SK-N-SH (cell line): Measurements from ENCODE around the gene MYLK. TPM values are rescaled to one million over a fixed set of nuclear protein-coding genes. Genes with fewer than 3 reads are reported as not detected.

Source experiments
- CTCF ChIA-PET: fragments of 300-600, 350-600 bp; formaldehyde crosslinking; extraction: SDS; loops from one replicate; lab custom pipeline; 2021; lab: Yijun Ruan, JAX
- POLR2A ChIA-PET: fragments of 350-600 bp; sonication (Branson Sonifier 250); formaldehyde crosslinking; extraction: SDS; loops from one replicate; lab custom pipeline; 2020; ENCODE audit warnings: antibody characterized with exemption, inconsistent platforms; lab: Yijun Ruan, JAX
- DNase-seq: peaks from one replicate; pipeline ENCODE4 v3.0.0; 2012
- H2AFZ ChIP-seq: fragments of 200-600 bp; sonication (generic); 2 replicates; pipeline ENCODE4 v1.8.1; 2016; ENCODE audit warnings: antibody characterized with exemption, mild to moderate bottlenecking, low read depth
- H3F3A ChIP-seq: fragments of 200-600 bp; sonication (generic); replicated peaks from 2 replicates; pipeline ENCODE3; 2016; ENCODE audit warnings: antibody characterized with exemption, mild to moderate bottlenecking; ENCODE audit not compliant: insufficient read depth
- H3K27ac ChIP-seq, 2 experiments: fragments of 200-500 bp in 1 of 2; fragments of 200-600 bp in 1 of 2; sonication (Bioruptor generic) in 1 of 2; sonication (generic), shearing (Covaris generic) in 1 of 2; 2 replicates each; pipeline versions ENCODE4 v1.5.1 to v1.6.1; 2014 to 2016; ENCODE audit warnings: low read depth in 2 of 2, inconsistent platforms in 1 of 2, low read length in 1 of 2, mild to moderate bottlenecking in 1 of 2, mixed read lengths in 1 of 2
- H3K27me3 ChIP-seq: fragments of 200-600 bp; sonication (generic), shearing (Covaris generic); 2 replicates; pipeline ENCODE4 v1.6.1; 2016; ENCODE audit warnings: mixed run types; ENCODE audit not compliant: insufficient read depth
- H3K36me3 ChIP-seq, 2 experiments: fragments of 200-500 bp in 1 of 2; fragments of 200-600 bp in 1 of 2; sonication (Bioruptor generic) in 1 of 2; sonication (generic) in 1 of 2; replicated peaks in 1 of 2; 2 replicates each; pipeline versions ENCODE3 to v1.5.1; 2014 to 2016; ENCODE audit warnings: low read length in 1 of 2, mild to moderate bottlenecking in 1 of 2; ENCODE audit not compliant: insufficient read depth in 2 of 2, control insufficient read depth in 1 of 2
- H3K4me1 ChIP-seq, 2 experiments: fragments of 200-500 bp in 1 of 2; fragments of 200-600 bp in 1 of 2; sonication (Bioruptor generic) in 1 of 2; sonication (generic), shearing (Covaris generic) in 1 of 2; 2 replicates each; pipeline versions ENCODE4 v1.5.1 to v1.6.1; 2014 to 2016; ENCODE audit warnings: low read depth in 1 of 2, low read length in 1 of 2, mixed run types in 1 of 2; ENCODE audit not compliant: insufficient read depth in 2 of 2, control insufficient read depth in 1 of 2
- H3K4me2 ChIP-seq: fragments of 200-600 bp; sonication (generic), shearing (Covaris generic); 2 replicates; pipeline ENCODE4 v1.6.1; 2017; ENCODE audit warnings: mixed run types
- H3K4me3 ChIP-seq, 2 experiments: fragments of 200-500 bp in 1 of 2; fragments of 200-600 bp in 1 of 2; sonication (Bioruptor generic) in 1 of 2; sonication (generic), shearing (Covaris generic) in 1 of 2; 2 replicates each; pipeline versions ENCODE4 v1.5.1 to v1.8.1; 2014 to 2016; ENCODE audit warnings: low read depth in 2 of 2, inconsistent platforms in 1 of 2, low read length in 1 of 2, mild to moderate bottlenecking in 1 of 2, mixed read lengths in 1 of 2, moderate library complexity in 1 of 2
- H3K79me2 ChIP-seq: fragments of 200-600 bp; sonication (generic); 2 replicates; pipeline ENCODE4 v1.8.1; 2017; ENCODE audit warnings: mild to moderate bottlenecking; ENCODE audit not compliant: insufficient read depth
- H3K9ac ChIP-seq: fragments of 200-600 bp; sonication (generic); 2 replicates; pipeline ENCODE4 v1.6.1; 2017; ENCODE audit warnings: mixed run types
- H3K9me2 ChIP-seq: fragments of 200-600 bp; sonication (generic); 2 replicates; pipeline ENCODE4 v1.6.1; 2017; ENCODE audit warnings: mixed run types
- H3K9me3 ChIP-seq: fragments of 200-600 bp; sonication (generic); 2 replicates; pipeline ENCODE4 v1.6.1; 2017; ENCODE audit warnings: mixed run types, mild to moderate bottlenecking, moderate library complexity
- H4K20me1 ChIP-seq: fragments of 200-600 bp; sonication (generic); 2 replicates; pipeline ENCODE4 v1.6.1; 2017; ENCODE audit warnings: mild to moderate bottlenecking, mixed run types; ENCODE audit not compliant: insufficient read depth
- FOXM1 ChIP-seq: IDR thresholded peaks from 2 replicates; pipeline ENCODE4 v1.4.0; 2012; ENCODE audit warnings: low read depth, mild to moderate bottlenecking
- GABPA ChIP-seq: IDR thresholded peaks from 2 replicates; pipeline ENCODE4 v1.4.0; 2012; ENCODE audit warnings: low read depth, mild to moderate bottlenecking
- GATA2 ChIP-seq: sonication (generic); formaldehyde crosslinking; IDR thresholded peaks from 2 replicates; pipeline ENCODE4 v1.5.0; 2020; ENCODE audit warnings: mild to moderate bottlenecking, missing genetic modification reagents
- NRF1 ChIP-seq: IDR thresholded peaks from 2 replicates; pipeline ENCODE4 v1.6.1; 2012; ENCODE audit warnings: low read depth, mild to moderate bottlenecking, low read length
- POLR2AphosphoS5 ChIP-seq: IDR thresholded peaks from 2 replicates; pipeline ENCODE4 v1.6.1; 2012; ENCODE audit warnings: low read depth, low read length
- RAD21 ChIP-seq: IDR thresholded peaks from 2 replicates; pipeline ENCODE4 v1.6.1; 2012; ENCODE audit warnings: mild to moderate bottlenecking, low read length
- RCOR1 ChIP-seq: fragments of 150-350 bp; IDR thresholded peaks from 2 replicates; pipeline ENCODE4 v1.6.1; 2017; ENCODE audit warnings: antibody characterized with exemption, low read length
- RXRA ChIP-seq: IDR thresholded peaks from 2 replicates; pipeline ENCODE4 v1.4.0; 2012; ENCODE audit warnings: low read depth, mild to moderate bottlenecking, borderline replicate concordance
- TAF1 ChIP-seq: IDR thresholded peaks from 2 replicates; pipeline ENCODE4 v1.6.1; 2012; ENCODE audit warnings: low read depth, mild to moderate bottlenecking, low read length, moderate library complexity, borderline replicate concordance
- TCF12 ChIP-seq: IDR thresholded peaks from 2 replicates; pipeline ENCODE4 v1.4.0; 2012
- TEAD4 ChIP-seq: IDR thresholded peaks from 2 replicates; pipeline ENCODE4 v1.4.0; 2012; ENCODE audit warnings: mild to moderate bottlenecking, borderline replicate concordance; ENCODE audit not compliant: insufficient read depth
- YY1 ChIP-seq: IDR thresholded peaks from 2 replicates; pipeline ENCODE4 v1.4.0; 2012; ENCODE audit warnings: low read depth, mild to moderate bottlenecking
- WGBS: methylation state at CpG from one replicate; pipeline ENCODE4 v1.1.6; 2017; ENCODE audit warnings: low lambda C conversion rate; 5-methylcytosine and 5-hydroxymethylcytosine counted together
- polyA plus RNA-seq, 3 experiments: library from polyadenylated mRNA; depleted of rRNA; stranded (reverse); fragments of >200 nt; gene quantifications; 2 replicates each; pipeline ENCODE4 v1.2.3, GENCODE V29; 2012
- TF ChIP-seq, protein P1 (sequence below): IDR thresholded peaks from 2 replicates; pipeline ENCODE4 v1.4.0; 2012; ENCODE audit warnings: low read depth
- TF ChIP-seq, protein P2 (sequence below): fragments of 150-350 bp; IDR thresholded peaks from 2 replicates; pipeline ENCODE4 v1.6.1; 2017; ENCODE audit warnings: antibody characterized with exemption, low read length, low read depth, borderline replicate concordance
- TF ChIP-seq, protein P3 (sequence below): fragments of 200-600 bp; sonication (generic); IDR thresholded peaks from 2 replicates; pipeline ENCODE4 v1.6.1; 2017; ENCODE audit warnings: antibody characterized with exemption, mild to moderate bottlenecking, moderate library complexity
- TF ChIP-seq, protein P4 (sequence below): IDR thresholded peaks from 2 replicates; pipeline ENCODE4 v1.4.0; 2012; ENCODE audit warnings: low read depth, borderline replicate concordance
- TF ChIP-seq, protein P5 (sequence below): IDR thresholded peaks from 2 replicates; pipeline ENCODE4 v1.6.1; 2012; ENCODE audit warnings: mild to moderate bottlenecking, low read depth, low read length, moderate library complexity

The MYLK gene
- polyA plus RNA-seq, 1 of the 3 experiments (the other 2 are of a cell fraction): 272 TPM

DNA sequence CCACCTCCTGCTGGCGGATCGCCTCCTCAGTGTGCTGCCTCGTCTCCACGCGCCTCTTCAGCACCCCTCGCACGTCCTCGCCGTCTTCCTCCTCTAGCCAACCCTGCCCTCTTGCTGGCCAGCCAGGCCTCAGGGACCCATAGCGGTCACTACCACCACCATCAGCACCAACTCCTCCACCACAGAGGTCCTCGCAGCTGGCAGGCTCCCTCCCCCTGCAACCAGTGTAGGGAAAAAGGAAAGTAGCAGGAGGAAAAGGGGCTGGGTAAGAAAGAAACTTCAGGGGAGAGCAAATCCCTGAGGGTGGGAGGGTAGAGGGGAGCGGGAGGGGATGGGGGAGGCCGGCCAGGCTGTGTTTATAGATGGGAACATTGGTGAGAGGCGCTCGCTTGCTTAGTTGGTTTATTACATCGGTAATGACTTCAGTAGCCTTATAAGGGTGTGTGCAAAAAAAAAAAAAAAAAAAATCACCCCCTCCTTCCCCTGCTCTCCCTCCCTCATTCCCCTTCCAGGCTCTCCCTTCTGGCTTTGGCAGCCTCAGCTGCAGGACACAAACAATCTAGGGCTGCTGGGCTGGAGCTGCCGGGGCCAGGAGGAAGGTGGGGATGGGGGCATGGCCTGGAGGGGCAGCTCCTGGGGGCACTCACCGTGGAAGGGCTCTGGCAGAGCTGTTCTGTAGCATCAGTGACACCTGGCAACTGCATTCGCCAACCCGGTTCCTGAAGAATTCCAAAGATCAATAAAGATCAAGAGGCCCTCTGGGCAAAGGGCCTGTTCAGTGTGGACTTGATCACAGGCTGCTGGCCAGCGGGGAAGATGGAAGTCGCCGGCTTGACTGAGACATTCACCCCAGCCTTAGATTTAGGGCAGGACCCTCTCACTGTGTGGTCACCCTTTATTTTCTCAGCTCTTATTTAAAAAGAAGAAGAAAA, 183.1 kb downstream of the MYLK start:
- Histone ChIP-seq H2AFZ (no peak overlapping the region), H3K27me3 (no peaks in the 10 kb centered on the region), H3K4me3 (no peak overlapping the region), H3K9me3 (no peaks in the 10 kb centered on the region), H3K79me2 (peaks cover 15% of the 10 kb centered on the region; the same call in 1 of the 2 replicates), H3K9ac (no peak overlapping the region), H3K9me2 (no peaks in the 10 kb centered on the region), H4K20me1 (no peaks in the 10 kb centered on the region), H3K4me1 (peaks cover 8 to 19% of the 10 kb centered on the region in 2 experiments; a peak in 2 of 4 replicates), H3K4me2 (no peak overlapping the region), H3K27ac (no peak overlapping the region), H3K36me3 (peaks cover 38 to 61% of the 10 kb centered on the region in 2 experiments), H3F3A (no peaks in the 10 kb centered on the region)
- WGBS: 98% methylated on average over 21 of the region's 23 CpGs
- DNase-seq: no peak
- ChIA-PET POLR2A (no interaction called here), CTCF (interaction anchor here (1.1 to 7.5 kb wide), 11 partner anchors 10 to 99 kb away, joined by 3 to 129 read pairs (median 5); no protein-coding TSS in a partner anchor)
- TF ChIP-seq NRF1 (no peak), TAF1 (no peak), POLR2AphosphoS5 (no peak), GABPA (no peak), TCF12 (no peak), GATA2 (CRISPR knock-in tag) (no peak), RAD21 (no peak)
- TF ChIP-seq, protein P1, sequence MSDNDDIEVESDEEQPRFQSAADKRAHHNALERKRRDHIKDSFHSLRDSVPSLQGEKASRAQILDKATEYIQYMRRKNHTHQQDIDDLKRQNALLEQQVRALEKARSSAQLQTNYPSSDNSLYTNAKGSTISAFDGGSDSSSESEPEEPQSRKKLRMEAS: no peak
- TF ChIP-seq, protein P2, sequence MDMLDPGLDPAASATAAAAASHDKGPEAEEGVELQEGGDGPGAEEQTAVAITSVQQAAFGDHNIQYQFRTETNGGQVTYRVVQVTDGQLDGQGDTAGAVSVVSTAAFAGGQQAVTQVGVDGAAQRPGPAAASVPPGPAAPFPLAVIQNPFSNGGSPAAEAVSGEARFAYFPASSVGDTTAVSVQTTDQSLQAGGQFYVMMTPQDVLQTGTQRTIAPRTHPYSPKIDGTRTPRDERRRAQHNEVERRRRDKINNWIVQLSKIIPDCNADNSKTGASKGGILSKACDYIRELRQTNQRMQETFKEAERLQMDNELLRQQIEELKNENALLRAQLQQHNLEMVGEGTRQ: no peak
- TF ChIP-seq, protein P3, sequence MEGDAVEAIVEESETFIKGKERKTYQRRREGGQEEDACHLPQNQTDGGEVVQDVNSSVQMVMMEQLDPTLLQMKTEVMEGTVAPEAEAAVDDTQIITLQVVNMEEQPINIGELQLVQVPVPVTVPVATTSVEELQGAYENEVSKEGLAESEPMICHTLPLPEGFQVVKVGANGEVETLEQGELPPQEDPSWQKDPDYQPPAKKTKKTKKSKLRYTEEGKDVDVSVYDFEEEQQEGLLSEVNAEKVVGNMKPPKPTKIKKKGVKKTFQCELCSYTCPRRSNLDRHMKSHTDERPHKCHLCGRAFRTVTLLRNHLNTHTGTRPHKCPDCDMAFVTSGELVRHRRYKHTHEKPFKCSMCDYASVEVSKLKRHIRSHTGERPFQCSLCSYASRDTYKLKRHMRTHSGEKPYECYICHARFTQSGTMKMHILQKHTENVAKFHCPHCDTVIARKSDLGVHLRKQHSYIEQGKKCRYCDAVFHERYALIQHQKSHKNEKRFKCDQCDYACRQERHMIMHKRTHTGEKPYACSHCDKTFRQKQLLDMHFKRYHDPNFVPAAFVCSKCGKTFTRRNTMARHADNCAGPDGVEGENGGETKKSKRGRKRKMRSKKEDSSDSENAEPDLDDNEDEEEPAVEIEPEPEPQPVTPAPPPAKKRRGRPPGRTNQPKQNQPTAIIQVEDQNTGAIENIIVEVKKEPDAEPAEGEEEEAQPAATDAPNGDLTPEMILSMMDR: no peak

DNA sequence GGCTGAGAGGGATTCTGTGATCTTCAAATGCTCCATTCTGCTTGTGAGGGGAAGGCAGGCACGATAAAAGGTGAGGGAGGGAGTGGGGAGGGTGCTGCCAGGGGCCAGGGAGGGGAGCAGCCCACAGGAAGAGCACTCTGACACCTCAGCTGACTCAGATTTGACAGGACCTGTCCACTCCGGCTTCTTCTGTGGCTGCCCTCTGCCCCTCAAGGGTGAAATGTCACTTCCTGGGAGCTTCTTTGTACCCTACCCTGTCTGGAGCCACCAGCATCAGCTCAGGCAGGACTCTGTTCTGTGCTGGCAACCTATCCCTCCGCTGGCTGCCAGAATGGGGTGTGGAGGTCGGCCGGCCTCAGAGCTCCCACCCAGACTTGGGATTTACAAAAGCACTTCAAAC, 185.3 kb downstream of the MYLK start:
- ChIA-PET CTCF (interaction anchor here (0.6 to 1.9 kb wide), 6 partner anchors 10 to 46 kb away, joined by 3 to 10 read pairs (median 6); no protein-coding TSS in a partner anchor), POLR2A (no interaction called here)
- peaks cover 23 to 27% of the 10 kb centered on the region in 2 experiments for H3K4me1 ChIP-seq
- no peak for DNase-seq
- H3K27me3 ChIP-seq: no peaks in the 10 kb centered on the region
- H3K9me3 ChIP-seq: no peaks in the 10 kb centered on the region
- H3K4me3 ChIP-seq: no peak overlapping the region
- no peaks in the 10 kb centered on the region for H3K9me2 ChIP-seq
- H3F3A ChIP-seq: no peaks in the 10 kb centered on the region
- TF ChIP-seq TEAD4: no peak
- no peak for TF ChIP-seq NRF1
- TF ChIP-seq RXRA: no peak
- TF ChIP-seq FOXM1: no peak
- TF ChIP-seq RCOR1: no peak
- TF ChIP-seq TCF12: no peak
- TF ChIP-seq YY1: no peak
- TF ChIP-seq, protein P4, sequence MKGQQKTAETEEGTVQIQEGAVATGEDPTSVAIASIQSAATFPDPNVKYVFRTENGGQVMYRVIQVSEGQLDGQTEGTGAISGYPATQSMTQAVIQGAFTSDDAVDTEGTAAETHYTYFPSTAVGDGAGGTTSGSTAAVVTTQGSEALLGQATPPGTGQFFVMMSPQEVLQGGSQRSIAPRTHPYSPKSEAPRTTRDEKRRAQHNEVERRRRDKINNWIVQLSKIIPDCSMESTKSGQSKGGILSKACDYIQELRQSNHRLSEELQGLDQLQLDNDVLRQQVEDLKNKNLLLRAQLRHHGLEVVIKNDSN: no peak
- TF ChIP-seq GATA2 (CRISPR knock-in tag): no peak
- TF ChIP-seq, protein P5, sequence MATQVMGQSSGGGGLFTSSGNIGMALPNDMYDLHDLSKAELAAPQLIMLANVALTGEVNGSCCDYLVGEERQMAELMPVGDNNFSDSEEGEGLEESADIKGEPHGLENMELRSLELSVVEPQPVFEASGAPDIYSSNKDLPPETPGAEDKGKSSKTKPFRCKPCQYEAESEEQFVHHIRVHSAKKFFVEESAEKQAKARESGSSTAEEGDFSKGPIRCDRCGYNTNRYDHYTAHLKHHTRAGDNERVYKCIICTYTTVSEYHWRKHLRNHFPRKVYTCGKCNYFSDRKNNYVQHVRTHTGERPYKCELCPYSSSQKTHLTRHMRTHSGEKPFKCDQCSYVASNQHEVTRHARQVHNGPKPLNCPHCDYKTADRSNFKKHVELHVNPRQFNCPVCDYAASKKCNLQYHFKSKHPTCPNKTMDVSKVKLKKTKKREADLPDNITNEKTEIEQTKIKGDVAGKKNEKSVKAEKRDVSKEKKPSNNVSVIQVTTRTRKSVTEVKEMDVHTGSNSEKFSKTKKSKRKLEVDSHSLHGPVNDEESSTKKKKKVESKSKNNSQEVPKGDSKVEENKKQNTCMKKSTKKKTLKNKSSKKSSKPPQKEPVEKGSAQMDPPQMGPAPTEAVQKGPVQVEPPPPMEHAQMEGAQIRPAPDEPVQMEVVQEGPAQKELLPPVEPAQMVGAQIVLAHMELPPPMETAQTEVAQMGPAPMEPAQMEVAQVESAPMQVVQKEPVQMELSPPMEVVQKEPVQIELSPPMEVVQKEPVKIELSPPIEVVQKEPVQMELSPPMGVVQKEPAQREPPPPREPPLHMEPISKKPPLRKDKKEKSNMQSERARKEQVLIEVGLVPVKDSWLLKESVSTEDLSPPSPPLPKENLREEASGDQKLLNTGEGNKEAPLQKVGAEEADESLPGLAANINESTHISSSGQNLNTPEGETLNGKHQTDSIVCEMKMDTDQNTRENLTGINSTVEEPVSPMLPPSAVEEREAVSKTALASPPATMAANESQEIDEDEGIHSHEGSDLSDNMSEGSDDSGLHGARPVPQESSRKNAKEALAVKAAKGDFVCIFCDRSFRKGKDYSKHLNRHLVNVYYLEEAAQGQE: no peak
- peaks cover 38 to 65% of the 10 kb centered on the region in 2 experiments for H3K36me3 ChIP-seq
- no peak overlapping the region for H3K27ac ChIP-seq
- H3K79me2 ChIP-seq: peaks cover 22% of the 10 kb centered on the region; the same call in 1 of the 2 replicates
- no peak overlapping the region for H3K4me2 ChIP-seq
- H4K20me1 ChIP-seq: no peaks in the 10 kb centered on the region
- no peak overlapping the region for H3K9ac ChIP-seq
- no peak overlapping the region for H2AFZ ChIP-seq
- WGBS: 80% methylated on average over 4 of the region's 5 CpGs
